ENCODE results near the gene AAK1.
"Not testable (repeated sequence)": the region's sequence is repeated elsewhere in the genome, so short reads cannot be mapped to it uniquely, and the experiment has no call there.

AAK1 gene

DNA sequence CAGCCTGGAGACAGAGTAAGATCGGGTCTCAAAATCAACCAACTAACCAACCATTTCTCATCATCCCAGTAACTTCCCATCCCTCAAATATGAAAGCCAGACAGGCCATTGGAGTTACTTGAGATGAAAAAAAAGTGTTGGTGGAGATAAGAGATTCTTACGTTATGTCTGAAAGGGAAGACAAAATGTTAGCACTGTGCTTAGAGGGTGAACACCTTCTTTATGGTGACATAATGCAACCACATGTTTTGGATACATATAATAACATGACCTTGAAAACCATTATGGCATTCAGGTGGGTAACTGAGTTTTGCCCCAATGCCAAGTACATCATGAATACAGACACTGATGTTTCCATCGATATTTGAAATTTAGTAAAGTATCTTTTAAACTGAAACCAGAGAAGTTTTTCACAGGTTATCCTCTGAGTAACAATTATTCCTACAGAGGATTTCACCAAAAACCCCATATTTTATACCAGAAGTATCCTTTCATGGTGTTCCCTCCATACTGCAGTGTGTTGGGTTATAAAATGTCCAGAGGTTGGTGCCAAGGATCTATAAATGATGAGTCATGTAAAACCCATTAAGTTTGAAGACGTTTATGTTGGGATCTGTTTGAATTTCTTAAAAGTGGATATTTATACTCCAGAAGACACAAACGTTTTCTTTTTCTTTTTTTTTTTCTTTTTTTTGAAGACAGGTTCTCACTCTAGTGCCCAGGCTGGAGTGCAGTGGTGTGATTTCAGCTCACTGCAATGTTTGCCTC lies 45.5 kb downstream of the AAK1 start:
- DNase-seq = no peak

GRCh38 chr2:69597105-69597504 lies 46.4 kb downstream of the AAK1 start:
- no peak for DNase-seq

DNA sequence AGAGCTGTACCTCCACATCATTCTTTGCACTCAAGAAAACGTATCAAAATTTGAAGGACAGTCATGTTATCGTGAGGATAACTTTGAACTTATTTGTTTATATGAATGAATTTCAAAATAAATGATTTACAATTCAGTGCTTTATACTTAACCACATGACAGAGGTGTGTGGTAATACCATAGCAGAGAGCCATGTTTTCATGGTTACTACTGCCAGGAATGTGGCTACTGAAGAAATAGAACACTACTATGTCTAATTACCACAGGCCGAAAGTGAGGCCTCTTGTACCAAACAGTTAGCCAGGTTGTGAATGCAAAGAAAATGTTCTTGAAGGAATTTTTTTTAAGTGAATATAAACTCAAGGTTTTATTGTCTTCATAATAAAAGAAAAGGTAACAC lies 49.2 kb downstream of the AAK1 start:
- DNase-seq = no peak

DNA sequence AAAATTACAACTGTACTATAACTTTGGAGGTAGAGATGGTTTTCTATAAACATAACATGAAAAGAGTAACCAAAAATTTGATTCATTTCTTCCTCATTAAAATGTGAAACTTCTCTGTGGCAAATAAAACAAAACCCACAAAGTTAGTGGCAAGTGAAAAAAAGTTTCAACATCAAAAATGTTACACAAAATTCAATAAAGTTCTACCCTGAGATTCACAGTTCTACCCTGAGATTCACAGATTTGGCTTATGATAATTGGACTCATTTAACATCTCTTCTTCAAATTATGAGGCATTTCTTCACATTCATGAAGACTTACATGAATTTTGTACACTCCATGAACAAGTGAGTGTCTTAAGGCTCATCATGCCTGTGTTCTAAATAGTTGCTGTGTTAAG lies 51.0 kb downstream of the AAK1 start:
- DNase-seq = no peak

- DNase-seq = no peak
Measured at GRCh38 chr2:69589973-69590652, 53.4 kb downstream of the AAK1 start.

DNA sequence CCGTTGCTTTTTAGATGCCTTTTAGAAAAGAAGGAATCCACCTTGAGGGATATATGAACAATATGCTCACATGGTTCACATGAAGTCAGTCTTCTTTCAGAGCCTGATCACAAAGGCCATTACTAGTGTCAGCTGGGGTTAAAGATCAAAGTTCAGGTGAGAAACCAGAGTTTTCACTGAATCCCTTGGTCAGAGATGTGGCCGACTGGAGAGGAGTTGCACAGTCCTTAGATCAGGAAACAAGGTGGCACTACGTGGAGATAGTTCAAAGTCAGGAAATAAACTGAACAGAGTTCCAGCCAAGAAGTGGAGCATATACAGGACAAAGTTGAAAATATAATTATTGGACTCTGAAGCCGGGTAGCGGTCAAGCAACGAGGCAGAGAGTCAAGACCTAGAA lies 54.6 kb downstream of the AAK1 start:
- no peak for DNase-seq

GRCh38 chr2:69588403-69588802 lies 55.1 kb downstream of the AAK1 start:
- DNase-seq = no peak

DNA sequence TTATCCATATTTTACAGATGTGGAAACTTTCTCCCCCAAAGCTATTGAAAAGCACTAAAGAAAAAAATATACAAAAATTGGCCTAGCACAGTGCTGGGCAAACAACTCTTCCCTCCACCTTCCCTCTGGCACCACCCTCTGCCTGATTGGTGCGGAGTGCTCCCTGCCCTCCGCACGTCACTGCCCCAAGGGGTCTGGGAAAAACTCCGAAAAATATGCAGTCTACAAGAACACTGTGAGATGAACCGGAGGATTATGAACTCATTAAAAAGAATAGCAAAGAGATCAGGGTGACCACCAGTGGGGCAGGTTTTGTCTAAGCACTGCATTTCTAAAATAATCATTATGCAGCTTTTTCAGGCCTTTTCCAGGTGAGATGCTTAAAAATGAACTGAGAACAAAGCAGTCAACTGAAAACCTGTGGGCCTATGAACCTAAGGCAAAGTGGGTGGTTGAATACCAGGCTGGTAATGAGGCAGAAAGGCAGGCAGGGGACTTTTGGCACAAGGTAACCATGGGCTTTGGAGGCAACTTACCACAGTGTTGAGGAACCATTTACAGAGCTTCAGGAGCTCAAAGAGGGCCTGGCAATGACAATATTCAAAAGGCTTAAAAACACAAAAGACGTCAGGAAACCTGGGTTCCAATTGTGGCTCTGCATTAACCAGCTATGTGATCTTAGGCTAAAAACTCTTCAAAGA lies 57.5 kb downstream of the AAK1 start:
- no peak for DNase-seq

- DNase-seq = no peak
Measured at GRCh38 chr2:69584127-69584889, 59.2 kb downstream of the AAK1 start.

DNA sequence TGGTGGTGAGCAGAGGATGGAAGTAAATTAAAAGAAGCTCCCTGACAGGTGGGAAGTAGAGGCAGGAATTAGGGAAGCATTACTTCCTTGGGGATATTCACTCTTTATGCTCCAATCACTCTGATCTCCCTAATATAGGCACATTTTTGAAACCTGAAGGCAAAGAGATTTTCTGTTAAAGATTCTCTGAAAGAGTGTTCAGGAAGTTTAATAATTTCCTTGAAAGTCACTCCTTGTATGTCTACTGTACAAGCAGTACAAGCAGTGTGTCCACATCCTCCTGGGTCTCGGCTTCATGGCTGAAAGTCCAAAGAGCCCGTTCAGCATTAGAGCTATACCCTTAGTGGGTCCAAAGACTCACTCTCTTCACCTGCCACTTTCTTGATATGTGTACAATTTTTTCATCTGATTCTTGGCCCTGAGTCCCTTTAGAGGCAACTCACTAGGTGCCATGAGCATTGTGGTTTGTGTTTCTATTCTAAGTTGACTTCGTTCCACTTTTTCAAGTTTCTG lies 60.2 kb downstream of the AAK1 start:
- no peak for DNase-seq

DNA sequence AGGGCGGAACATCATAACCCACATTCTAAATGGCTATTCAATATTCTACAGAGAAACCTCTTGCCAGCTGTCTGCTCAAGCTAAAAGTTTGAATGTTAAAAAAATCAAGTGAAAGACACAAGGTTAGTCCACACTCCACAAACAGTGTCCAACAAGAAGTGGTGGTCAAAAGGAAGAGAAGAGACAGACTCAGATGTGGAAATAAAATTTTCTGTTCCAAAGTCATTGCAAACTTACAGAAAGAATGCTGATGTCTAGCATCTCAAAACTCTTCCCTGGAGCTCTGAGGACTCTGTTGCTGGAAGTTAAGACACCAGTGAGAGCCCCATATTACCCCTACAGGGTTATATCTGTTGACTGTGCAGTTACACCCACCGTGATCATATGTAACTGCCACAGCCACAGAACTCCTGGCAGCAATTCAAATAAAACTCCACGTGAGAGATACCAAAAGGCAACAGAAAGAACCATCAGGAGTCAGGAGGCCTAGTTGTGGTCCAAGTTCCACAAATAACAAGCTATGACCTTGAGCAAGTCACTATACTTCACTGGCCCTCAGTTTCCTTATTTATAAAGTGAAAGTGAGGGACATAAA lies 60.9 kb downstream of the AAK1 start:
- DNase-seq = no peak

DNA sequence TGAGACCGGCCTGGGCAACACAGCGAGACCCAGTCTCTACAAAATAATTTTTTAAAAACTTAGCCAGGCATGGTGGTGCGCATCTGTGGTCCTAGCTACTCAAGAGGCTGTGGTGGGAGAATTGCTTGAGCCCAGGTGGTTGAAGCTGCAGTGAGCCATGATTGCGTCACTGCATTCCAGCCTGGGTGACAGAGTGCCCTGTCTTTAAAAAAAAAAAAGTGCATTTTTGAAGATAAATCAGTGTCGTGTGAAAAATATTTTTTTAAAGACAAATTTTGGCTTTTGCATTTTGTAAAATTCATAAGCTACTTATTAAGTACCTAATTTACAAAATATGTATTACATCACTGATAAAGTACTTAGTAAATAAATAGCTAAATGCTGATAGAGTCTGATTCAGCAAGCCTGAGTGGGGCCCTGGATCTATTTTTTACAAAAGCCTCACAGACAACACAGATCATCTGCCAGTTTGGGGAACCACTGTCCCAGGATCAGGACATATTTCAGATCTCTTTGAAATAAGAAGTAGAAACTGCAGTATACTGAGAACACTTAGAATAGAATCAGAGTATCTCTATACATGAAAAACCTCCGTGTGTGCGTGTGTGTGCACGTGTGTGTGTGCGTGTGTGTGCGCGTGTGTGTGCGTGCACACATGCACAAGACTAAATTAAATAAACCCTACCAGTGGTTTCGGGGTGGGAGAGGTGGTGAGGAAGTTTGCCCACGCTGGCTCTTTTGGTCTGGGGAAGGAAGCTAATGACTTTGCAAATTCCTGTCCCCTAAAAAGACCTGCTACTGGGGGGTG lies 61.6 kb downstream of the AAK1 start:
- DNase-seq = peak; percentile 30

GRCh38 chr2:69580486-69580885 lies 63.1 kb downstream of the AAK1 start:
- DNase-seq = no peak

DNA sequence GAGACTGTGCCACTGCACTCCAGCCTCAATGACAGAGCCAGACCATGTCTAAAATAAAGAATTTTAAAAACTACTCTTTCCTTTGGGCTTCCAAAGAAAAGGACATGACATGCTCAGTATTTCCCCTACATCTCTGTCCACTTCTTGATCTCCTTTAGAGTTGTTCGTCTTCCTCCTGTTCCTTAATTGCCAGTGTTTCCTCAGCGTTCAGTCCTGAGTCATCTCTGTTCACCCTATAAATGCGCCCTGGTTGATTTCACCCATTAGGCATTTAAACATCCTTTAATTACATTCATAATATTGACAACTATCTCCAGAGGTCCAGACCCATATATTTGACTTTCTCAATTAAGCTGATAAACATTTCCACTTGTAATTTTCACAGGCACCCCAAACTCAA lies 64.0 kb downstream of the AAK1 start:
- no peak for DNase-seq

DNA sequence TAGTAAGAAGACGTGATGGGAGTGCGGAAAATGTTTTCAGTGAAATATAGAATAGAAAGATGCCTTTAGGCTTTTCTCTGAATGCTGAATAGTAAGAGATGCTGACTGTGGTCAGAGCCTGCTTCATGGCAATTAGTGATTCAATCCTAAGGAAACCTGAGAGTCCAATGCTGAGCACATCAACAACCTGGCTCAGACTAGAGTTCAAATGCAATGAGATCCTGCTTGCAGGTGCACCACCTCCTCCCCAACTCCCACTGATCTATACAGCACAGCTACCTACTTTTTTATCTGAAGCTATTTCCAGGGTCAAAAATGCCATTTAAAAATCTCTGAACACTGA lies 65.4 kb downstream of the AAK1 start:
- no peak for DNase-seq

- DNase-seq = no peak
Measured at GRCh38 chr2:69577467-69578197, 65.9 kb downstream of the AAK1 start.

DNA sequence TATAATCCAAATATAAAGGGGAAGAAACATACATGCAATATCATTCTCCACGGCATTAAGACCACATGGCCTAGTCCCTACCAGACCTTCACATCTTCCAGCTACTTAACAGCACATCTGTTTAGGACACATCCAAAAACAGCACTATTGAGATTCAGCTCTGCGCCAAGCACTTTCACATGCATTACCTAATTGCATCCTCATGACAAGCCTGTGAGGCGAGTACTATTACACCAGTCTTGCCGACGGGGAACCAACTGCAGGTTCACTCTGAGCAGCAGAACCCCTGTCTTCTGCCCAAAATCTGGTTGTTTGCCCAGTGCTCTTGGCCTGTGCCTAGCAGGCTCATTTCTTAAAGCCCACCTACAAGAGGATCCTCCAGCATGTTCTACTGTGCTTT lies 66.7 kb downstream of the AAK1 start:
- DNase-seq = no peak

DNA sequence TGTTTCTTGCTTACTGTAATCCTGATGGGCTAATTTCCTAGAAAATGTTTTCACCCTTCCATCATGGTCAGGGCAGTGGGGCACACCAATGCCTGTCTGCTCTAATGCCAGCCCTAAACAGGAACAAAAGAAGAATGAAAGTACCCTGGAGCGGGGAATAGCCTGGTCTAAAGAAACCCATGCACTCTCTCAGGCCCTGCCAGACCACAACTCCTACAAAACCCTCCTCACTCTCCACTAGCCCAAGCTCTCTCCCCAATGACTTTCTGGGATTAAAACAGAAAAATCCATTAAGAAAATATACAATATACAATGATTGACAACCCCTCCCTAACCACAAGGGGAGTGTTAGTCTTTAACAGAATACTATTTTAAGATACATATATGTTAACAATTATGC lies 67.6 kb downstream of the AAK1 start:
- no peak for DNase-seq

DNA sequence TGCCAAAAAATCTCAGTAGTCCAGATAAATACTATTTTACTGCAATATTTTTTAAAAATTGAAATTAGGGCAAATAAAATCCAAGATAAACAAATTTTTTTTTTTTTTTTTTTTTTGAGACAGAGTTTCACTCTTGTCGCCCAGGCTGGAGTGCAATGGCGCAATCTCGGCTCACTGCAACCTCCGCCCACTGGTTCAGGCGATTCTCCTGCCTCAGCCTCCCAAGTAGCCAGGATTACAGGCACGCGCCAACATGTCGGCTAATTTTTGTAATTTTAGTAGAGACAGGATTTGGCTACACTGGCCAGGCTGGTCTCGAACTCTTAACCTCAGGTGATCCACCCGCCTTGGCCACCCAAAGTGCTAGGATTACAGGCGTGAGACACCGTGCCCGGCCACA lies 68.2 kb downstream of the AAK1 start:
- not testable (repeated sequence) for DNase-seq

GRCh38 chr2:69572641-69573040 lies 70.9 kb downstream of the AAK1 start:
- DNase-seq = no peak

GRCh38 chr2:69571189-69571588 lies 72.3 kb downstream of the AAK1 start:
- no peak for DNase-seq

All from left hindlimb (tissue), 1 donor.